Renal cortical epithelial cell (primary cell): ENCODE measurements around the gene RALGDS. TPM values are rescaled to one million over a fixed set of nuclear protein-coding genes. Genes with fewer than 3 reads are reported as not detected.
"Not testable (repeated sequence)": the region's sequence is repeated elsewhere in the genome, so short reads cannot be mapped to it uniquely, and the experiment has no call there.

ENCODE experiments used
- DNase-seq: peaks from one replicate; pipeline ENCODE4 v3.0.0-alpha.2; 2011; ENCODE audit warnings: low read depth
- total RNA-seq: library from RNA; depleted of rRNA; stranded (reverse); fragments of >200 nt; gene quantifications from 2 replicates; pipeline ENCODE4 v1.2.3, GENCODE V29; 2014

The RALGDS gene
- 16.0 and 35.4 TPM in 2 replicates for total RNA-seq

DNA sequence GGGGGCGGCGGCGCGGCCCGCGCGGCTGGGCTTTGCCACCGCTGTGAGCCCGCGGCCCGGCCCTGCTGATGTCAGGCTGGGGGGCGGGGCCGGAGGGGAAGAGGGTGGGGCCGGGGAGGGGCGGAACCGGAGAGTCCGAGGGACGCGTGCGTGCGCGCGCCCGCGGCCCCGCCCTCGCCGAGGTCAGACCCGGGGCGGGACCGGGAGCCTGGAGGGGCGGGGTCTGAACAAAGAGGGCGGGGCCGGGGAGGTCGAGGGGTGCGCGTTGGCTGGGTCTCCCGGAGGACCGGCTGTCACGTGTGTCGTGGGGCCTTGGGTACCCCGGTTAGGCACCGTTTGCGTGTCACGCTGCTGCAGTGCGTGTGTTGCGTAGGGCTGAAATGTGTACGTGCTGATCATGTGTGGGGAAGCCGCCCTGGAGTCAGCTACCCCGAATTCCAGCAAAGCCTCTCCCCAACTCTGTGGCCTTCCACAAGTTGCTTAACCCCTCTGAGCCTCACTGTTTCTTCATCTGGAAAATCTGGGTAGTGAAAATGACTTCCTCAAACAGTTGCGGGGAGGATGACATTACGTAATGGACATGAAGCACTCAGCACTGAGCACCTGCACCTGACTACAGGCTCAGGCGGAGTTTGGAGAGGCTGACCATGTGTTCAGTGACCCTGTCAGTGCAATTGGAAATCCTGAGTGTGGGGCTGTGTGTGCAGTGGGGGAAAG is at the start of gene RALGDS:
TSS of gene RALGDS (minus strand) at position 43 of the 717 bp plus-strand sequence. CDS start 86 bp downstream, outside the sequence.
- peak; percentile 72 for DNase-seq

DNA sequence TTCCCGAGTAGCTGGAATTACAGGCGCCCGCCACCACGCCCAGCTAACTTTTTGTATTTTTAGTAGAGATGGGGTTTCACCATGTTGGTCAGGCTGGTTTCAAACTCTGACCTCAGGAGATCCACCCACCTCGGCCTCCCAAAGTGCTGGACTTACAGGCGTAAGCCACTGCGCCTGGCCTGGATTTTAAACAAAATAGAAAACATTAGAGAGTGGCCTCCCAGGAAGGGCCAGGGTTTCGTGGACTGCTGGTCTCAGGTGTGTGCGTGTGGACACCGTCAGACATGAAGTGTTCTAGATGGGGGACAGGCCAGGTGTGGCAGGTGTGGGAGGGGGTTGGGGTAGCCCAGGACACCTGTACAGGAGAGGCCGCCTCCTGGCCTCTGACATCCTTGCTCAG is 49.7 kb upstream of the RALGDS start:
- no peak for DNase-seq

DNA sequence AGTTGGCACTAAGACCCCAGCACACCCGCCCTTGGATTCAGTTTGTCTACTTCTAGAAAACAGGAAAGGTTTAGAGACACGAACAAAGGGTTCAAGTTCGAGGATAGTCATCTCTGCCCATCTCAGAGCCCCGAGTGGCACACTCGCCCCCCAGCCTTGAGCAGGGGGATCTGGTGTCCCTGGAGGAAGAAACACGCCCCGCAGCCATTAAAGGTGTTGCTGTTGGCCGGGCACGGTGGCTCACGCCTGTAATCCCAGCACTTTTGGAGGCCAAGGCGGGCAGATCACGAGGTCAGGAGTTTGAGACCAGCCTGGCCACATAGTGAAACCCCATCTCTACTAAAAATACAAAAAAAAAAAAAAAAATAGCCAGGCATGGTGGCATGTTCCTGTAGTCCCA is 48.6 kb upstream of the RALGDS start:
- not testable (repeated sequence) for DNase-seq

DNA sequence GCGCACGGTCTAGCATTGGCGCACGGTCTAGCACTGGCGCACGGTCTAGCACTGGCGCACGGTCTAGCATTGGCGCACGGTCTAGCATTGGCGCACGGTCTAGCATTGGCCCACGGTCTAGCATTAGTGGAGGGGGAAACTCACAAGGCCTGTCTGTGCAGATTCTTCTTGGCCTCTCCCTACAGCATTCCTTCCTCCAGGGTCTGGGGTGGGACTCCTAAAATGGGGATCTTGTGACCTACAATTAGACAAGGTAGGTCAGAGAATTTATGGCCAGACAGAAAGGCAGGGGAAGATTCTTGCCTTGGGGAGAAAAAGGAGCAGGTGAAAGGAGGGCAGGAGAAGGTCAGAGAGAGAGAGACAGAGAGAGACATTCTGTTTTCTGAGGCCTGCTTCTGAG is 48.1 kb upstream of the RALGDS start:
- no peak for DNase-seq

DNA sequence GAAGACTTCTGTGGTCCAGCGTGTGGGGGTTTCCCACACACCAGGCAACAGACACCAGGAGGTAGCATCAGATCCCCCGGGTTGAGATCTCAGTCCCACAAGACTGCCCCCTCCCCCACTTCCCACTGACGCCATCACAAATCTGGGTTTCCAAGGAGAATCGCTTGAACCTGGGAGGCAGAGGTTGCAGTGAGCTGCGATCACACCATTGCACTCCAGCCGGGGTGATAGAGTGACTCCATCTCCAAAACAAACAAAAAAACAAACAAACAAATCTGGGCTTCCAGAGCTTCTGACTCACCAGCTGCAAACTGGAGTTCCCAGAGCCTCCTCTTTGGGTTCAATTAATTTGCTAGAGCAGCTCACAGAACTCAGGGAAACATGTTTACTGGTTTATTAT is 47.4 kb upstream of the RALGDS start:
- DNase-seq, result peak; percentile 26

DNA sequence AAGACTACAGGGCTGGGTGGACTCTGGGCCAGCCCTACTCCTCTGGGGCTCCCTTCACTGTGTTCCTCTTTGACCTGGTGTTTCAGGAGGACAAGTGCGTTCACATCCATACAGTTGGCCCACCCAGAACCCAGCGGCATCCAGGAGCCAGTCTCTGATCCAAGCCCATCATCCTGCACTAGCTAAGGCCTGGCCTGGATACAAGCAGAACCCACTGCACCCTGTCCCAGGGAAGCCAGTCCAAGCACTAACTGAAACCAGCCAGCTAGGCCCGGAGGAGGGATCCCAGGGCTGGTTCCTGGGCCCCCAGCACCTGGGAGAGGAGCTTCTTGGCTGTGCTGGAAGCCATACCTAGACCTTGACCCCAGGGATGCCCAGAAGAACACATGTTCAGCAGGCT is 46.7 kb upstream of the RALGDS start:
- no peak for DNase-seq

DNA sequence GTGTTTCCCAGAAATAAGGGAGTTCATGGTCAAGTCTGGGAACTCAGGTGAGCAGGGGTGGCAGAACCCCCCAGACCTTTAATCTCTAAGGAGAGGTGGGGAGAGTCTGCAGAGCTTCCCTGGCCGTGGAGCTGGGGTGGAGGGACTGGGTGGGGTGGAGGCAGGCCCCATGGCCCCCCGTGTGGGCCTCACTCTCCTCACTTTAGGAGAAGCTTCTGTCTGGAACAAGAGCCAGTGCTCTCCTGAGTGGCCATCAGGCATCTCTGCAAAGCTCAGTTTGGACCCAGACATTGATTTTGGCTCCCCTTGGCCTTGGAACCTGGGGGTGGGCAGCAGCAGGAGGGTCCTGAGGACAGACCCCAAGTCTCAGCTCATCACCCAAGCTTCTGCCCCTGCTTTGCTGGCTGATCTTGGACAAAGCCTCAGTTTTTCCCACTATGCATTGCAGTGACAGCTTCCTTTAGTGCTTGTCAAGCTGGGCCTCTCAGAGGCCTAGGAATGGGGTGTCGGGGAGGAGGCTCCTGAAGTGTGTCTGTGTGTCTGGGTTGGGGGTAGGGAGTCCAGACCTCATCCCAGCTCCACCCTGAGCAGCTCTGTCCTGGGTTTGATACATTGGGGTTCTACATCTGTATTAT is 46.2 kb upstream of the RALGDS start:
- DNase-seq, result no peak

DNA sequence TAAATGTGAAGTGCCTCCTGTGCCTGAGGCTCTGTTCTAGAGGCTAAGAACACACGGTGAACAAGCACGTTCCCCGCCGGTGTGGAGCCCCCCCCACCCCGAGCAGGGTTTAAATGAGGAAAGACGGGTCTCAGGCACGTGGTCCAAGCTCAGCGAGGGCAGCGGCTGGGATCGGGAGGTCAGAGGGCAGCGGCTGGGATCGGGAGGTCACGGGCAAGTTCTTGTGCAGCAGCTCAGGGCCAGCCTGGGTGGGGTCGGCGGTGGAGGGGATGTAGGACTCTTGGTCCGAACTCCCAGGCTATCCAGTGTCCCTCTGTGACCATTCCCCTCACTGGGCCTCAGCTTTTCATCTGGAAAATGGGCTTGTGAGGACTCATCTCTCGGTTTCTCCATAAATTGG is 45.4 kb upstream of the RALGDS start:
- DNase-seq, result no peak

DNA sequence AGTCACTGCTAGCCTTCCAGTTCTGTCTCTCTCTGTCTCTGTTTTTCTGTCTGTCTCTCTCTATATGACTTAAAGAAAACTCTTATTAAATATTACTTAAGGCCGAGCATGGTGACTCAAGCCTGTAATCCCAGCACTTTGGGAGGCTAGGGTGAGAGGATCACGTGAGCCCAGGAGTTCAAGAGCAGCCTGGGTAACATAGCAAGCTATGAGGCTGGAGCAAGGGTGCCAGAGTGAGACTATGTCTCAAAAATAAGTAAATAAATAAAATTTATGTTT is 44.4 kb upstream of the RALGDS start:
- DNase-seq, result no peak

DNA sequence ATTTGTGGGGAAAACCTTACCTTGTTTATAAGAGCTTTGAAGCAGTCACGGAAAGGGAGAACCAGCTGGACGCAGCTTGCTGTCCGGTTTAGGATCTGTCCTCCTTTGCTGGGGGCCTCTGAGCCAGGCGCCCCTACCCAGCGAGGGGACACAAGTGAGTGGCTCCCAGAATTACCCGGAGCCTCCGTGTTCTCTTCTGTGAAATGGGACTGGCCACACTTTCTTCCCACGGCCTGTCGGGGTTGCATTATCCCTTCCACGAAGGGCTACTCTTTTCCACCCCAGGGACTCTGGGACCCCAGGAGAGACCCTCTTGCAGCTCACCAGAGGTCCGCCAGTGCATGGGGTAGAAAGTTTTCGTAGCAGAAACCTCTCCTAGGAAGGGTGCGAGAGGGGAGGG is 43.2 kb upstream of the RALGDS start:
- DNase-seq, result no peak

DNA sequence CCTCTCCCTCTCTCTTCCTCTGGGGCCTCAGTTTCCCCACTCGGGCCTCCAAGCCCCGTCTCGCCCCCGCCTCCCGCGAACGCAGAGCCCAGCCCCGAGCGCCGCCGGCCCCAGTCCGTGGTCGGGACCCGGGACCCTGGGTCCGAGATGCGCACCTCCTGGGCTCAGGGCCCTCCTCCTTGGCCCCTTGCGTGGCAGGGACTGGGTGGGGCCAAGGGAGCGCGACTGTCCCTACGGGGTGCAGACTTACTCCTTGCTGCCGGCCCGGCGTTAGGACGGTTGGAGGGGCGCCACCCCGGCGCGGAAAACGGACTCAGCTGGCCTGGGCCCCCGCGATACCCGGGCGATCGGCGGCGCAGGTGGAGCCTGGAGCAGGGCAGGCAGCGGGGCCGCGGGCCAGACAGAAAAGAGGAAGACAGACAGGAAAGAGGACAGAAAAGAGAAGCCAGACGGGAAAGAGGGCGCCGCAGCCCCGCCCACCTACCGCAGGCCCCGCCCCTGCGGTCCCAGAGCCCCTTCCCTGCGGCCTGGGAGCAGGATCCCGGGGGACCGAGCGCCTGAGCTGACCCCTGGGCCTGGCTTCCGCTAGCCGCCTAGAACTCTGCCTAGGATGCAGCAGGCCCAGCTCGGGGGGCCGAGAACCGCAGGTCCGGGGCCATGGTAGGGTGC is 42.6 kb upstream of the RALGDS start, which contains the start of gene GBGT1:
TSS of gene GBGT1 (minus strand) at position 411 of the 669 bp plus-strand sequence. CDS start 1,502 bp downstream, outside the sequence.
- no peak for DNase-seq

DNA sequence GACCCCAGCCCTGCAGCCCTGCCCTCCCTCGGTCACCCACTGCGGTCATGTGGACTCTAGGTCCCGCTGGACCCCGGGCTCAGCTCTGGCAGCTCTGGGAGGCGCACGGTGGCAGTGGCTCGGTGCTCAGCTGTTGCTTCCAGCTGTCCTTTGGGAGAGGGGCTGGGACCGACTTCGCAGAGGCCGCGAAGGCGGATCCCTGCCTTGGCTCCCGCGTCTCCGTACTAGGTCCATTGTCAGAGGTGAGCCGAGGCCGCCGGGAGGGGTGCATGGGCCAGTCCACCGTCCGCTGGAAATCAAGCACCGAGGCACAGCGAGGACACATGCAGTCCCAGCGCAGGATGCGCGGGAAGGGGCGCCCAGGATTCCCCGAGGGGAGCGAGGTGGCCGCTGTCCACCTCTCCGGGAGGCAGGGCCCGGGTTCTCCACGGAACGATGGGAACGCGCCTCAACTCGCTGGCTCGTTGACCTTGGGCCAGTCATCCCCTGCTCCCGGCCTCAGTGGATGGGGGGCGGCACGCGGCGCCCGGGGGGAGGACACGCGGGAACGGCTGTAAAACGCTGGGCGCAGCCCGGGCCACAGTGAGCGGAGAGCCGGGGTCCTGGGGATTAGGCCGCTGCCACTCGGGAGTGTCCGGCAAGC is 41.9 kb upstream of the RALGDS start:
- no peak for DNase-seq

DNA sequence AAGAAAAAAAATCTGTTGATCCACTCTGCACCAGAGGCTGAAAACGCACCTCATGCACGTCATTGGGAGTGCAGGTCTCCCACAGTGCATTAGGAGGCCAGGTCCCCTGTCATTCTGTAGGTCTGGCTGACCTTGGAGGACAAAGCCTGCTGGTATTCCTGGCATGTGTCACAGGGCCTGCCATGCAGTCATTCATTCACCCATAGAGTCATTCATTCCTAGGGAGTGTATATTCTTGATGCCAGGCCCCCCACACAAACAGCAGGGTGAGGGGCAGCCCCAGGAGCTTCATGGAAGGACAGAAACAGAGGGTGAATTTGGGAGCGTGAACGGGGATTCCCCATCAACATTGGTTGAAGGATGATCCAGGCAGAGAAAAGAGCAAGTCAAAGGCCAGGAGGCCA is 40.5 kb upstream of the RALGDS start:
- no peak for DNase-seq

DNA sequence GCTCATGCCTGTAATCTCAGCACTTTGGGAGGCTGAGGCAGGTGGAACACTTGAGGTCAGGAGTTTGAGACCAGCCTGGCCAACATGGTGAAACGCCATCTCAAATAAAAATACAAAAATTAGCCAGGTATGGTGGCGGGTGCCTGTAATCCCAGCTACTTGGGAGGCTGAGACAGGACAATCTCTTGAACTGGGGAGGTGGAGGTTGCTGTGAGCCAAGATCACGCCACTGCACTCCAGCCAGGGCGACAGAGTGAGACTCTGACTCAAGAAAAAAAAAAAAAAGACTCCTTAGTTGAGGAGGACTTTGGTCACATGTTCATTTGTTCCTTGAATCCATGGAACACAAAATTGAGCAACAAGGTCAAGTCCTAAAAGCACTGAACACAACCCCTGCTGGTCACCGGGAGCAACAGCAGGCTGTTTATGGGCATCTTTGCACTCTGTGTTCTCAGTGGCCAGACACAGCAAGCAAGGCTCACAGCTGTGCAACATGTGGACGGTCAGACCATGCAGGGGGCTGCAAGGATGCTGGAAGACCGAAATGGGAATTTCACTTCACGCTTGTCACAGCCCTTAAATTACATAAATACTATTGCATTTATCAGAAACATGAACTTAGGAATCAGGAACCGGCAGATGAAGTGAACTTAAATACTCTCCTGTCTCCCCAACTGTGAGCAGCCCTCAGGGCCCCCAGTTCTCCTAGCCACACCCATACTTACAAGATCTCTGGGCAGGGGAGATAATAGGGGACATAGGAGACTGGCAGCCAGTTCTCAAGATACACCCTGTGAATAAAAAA is 39.9 kb upstream of the RALGDS start:
- peak; percentile 90 for DNase-seq

DNA sequence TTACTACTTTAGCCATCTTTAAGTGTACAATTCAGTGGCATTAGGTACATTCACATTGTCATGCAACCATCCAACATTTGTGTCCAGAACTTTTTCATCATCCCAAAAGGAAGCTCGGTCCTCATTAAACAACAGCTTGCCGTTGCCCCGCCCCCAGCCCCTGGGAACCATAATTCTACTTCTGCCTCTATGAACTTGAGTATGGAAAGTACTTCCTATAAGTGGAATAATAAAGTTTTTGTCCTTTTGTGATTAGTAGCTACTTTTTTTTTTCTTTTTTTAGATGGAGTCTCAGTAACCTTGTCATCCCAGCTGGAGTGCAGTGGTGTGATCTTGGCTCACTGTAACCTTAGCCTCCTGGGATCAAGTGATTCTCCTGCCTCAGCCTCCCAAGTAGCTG is 37.7 kb upstream of the RALGDS start:
- no peak for DNase-seq

DNA sequence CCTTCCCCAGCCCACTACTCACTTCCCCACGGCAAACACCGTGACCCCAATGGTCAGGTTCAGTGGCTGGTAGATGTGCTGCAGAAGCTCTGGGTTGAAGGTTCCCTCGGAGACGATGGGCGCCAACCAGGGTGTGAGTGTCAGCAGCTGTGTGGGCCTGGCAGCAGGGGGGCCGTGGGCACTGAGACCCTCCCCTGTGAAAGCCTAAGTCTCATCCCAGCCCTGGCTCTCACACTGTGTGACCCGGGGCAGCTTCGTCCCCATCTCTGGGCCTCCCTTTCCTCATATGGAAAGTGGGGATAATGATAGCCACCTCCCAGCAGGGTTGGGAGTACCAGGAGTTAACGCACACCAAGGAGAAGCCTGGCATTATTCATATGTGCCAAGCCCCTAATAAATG is 34.1 kb upstream of the RALGDS start:
- DNase-seq, result no peak

DNA sequence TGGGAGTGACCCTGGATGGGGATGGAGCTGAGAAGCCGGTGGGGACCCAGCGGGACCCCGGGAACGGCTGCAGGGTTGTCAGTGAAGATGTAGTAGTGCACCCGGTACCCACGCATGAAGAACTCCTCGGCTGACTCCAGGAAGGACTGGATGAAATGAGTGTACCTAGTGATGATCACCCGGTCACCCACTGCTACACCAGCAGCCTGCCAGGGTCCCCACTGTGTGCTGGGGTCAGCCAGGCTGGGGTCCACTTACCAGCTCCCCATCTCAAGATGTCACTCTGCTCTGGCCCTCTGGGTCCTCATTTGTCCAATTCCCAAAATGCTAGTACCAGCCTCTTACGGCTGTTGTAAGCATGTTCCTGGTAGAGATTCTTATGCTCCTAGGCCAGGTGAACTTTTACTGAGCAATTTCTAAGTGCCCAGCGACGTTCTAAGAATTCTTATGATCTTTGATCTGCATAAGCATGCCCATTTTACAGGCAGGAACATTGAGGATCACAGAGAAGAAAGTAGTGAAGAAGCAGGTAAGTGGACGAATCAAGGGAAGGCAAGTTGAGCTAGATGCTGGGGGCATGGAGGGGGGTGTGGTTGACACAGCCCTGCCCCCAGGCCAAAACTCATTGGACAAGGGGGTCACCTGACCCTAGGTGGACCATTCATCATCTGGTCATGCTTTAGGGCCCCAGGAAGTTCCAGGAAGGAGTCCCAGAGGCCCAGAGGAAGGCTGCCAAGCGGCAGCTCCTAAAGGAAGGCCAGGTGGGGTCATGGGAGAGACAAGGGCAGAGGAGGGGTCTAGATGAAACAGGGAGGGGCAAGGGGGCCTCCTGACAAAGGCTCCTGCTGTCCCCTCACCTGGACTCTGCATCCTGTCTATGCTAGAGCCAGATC is 33.3 kb upstream of the RALGDS start:
- no peak for DNase-seq

DNA sequence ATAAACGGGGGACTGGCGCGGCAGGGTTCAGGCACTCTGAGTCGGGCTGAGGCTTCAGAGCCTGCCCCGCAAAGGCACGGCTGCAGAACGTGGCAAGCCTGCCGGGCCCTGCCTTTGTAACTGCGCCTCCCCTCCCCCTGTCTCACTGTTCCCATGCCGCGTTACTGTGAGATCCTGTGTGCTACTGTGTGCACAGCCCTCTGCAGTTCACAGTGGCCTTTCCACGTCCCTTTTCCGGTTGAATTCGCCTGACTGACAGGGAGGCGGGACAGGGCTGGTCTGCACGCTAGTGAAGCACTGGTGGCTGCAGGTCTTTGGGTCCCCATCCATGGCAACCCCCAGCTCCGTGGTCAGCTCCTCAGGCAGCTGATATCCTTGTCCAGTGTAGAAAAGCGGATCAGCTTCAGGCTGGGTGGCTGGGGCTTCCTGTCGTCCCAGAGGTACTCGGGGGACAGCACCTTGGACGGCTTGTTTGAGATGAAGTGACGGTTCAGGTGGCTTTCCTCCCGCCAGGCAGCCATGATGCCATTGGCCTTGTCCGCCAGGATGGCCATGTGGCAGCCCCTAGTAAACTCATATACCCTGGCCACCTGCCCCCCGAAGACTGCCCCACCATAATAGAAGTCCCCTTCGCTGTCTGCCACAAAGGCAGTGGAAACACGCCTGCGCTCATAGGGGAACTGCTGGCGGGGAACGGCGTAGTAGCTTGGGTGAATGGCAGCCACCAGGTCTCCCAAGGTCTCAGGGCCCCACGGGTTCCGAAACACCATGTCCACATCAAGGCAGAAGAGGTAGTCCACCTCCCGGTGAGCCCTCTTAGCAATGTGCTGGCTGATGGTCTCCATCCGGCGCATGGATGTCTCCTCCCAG is 32.4 kb upstream of the RALGDS start:
- DNase-seq, result no peak

DNA sequence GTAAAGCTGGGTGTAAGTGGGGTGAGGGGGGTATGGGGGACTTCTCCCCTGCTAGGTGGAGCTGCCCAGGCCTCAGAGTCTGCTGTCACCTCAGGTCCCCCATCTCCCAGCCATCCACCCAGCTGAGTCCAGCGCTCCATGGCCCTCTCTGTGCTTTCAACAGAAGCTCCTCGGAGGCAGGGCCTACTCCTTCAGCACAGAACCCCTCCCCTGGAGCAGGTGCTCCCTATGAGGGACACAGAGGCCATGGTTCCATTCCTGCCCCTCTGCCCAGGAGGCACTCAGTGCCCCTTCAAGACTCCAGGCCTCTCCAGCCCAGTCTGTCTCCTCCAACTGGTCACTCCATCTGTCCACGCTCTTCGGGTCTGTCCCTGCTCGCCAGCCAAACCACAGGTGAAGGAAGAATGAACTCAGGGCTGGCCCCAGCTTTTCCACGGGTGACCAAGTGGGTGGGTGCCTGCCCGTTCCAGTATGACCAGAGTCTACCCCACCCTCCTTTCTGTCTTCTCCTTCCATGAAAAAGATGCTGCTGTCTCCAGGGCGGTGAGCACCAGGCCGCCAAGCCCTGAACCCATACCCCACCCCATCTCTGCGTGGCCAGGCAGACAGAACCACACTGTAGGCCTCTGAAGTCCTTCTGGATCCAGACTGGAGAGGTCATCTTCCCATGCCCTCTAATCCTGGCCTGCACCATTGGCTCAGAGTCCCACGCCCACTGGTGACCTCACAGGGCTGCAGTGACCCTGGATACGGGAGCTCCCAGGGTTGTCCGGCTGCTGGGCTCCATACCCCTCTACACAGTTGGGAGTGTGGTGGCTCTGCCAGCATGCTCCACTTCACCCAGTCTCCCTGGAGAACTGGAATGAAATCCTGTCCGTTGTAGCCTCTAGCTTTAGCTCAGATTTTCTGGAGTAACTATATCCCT is 30.8 kb upstream of the RALGDS start:
- no peak for DNase-seq
